ENCODE data around the gene PLPP4. TPM values are rescaled to one million over a fixed set of nuclear protein-coding genes. Genes with fewer than 3 reads are reported as not detected.

PLPP4 gene
- total and polyA plus RNA-seq, 10 of the 15 experiments (the other 5 are each of a cell fraction or from before 2014, with no cell fraction given) = 0.08 to 3.1 (median 0.26) TPM; not detected in 3

DNA sequence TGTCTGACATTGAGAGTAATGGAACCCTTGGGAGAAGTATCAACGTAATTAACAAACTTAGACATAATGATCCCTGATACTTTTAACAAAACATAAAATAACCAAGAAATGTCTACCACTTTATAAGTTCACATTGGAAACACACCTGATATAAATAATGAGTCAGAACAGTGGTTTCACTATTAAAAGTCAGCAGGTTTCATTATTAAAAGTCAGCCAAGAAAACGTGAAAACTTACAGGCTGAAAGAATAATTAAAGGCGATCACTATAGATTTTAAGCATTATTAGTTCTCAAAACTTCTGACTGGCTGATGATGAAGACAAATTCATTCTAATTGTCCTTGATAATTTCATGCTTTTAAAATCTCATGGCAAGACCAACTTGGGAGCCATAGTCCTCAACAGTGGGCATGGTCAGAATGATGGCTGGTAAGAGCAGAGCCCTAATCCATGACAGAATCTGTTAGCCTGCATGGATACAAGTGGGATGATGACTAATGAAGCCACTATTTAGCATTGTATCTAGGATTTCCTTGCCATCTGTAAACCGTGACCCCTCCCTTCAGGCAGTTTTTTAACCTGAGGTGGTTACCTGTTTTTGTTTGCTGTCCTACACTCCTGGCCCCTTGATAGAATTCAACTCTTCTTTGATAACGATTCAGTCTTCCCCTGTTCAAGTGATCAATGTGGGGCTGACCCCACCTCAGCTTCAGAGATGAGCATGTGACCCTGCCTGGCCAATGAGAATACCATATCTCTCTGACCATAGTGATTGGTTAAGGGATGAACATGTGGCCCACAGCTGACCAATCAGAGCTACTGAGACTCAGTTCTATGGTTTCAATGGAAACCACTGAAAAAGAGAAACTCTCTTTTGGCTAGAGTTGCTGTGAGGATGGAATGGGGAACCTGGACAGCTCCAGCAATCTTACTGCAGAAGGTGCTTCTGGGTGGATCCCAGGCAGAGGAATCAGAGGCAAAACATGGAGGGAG lies 151.0 kb downstream of the PLPP4 start (continued):
- TF ChIP-seq CREB1 (IDR thresholded peaks at IDR 0.05; ENCODE audit: low read depth) (no peak), NBN (IDR thresholded peaks at IDR 0.05) (no peak), ETV6 (conservative IDR thresholded peaks at IDR 0.05 in 1 of 2, IDR thresholded peaks at IDR 0.05 in 1 of 2; ENCODE audit: borderline replicate concordance in 1 of 2, low read depth in 1 of 2) (no peak), STAT1 (conservative IDR thresholded peaks at IDR 0.05) (no peak), CBX5 (IDR thresholded peaks at IDR 0.05; ENCODE audit: low read depth) (no peak), ZNF207 (IDR thresholded peaks at IDR 0.05; ENCODE audit: borderline replicate concordance) (no peak), IKZF1 (conservative IDR thresholded peaks at IDR 0.05) (no peak), RAD21 (IDR thresholded peaks at IDR 0.05; ENCODE audit: insufficient read depth, low read depth, low read length) (no peak), SUPT20H (IDR thresholded peaks at IDR 0.05; ENCODE audit: borderline replicate concordance, control insufficient read depth, low read depth, low read length) (no peak), SREBF1 (IDR thresholded peaks at IDR 0.05; ENCODE audit: low read length) (peak; percentile 58; the same call in 1 of the 2 replicates), CEBPB (IDR thresholded peaks at IDR 0.05; ENCODE audit: borderline replicate concordance in 1 of 2, low read depth in 2 of 2, low read length in 2 of 2) (no peak), JUND (IDR thresholded peaks at IDR 0.05; ENCODE audit: low read depth, low read length) (0 out of 2 replicates have a peak, but pooled peaks have one; percentile 32), POLR2A (IDR thresholded peaks at IDR 0.05; ENCODE audit: low read depth, low read length) (no peak), HDAC6 (IDR thresholded peaks at IDR 0.05; ENCODE audit: unreplicated experiment) (no peak), YBX1 (IDR thresholded peaks at IDR 0.05) (no peak), EP300 (IDR thresholded peaks at IDR 0.05; ENCODE audit: borderline replicate concordance in 1 of 2, control insufficient read depth in 1 of 2, low read depth in 2 of 2, low read length in 2 of 2) (peak; percentile 54 to 78; a peak in 3 of 4 replicates), ASH2L (IDR thresholded peaks at IDR 0.05; ENCODE audit: borderline replicate concordance, low read depth) (no peak), PAX5 (IDR thresholded peaks at IDR 0.05; ENCODE audit: borderline replicate concordance, low read depth, low read length) (peak; percentile 41; the same call in 1 of the 2 replicates), FOXK2 (IDR thresholded peaks at IDR 0.05) (no peak), MEF2B (IDR thresholded peaks at IDR 0.05; ENCODE audit: partially characterized antibody, poor library complexity, severe bottlenecking) (peak; percentile 54)
- TF ChIP-seq, protein P1, sequence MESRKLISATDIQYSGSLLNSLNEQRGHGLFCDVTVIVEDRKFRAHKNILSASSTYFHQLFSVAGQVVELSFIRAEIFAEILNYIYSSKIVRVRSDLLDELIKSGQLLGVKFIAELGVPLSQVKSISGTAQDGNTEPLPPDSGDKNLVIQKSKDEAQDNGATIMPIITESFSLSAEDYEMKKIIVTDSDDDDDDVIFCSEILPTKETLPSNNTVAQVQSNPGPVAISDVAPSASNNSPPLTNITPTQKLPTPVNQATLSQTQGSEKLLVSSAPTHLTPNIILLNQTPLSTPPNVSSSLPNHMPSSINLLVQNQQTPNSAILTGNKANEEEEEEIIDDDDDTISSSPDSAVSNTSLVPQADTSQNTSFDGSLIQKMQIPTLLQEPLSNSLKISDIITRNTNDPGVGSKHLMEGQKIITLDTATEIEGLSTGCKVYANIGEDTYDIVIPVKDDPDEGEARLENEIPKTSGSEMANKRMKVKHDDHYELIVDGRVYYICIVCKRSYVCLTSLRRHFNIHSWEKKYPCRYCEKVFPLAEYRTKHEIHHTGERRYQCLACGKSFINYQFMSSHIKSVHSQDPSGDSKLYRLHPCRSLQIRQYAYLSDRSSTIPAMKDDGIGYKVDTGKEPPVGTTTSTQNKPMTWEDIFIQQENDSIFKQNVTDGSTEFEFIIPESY (IDR thresholded peaks at IDR 0.05) = no peak
- TF ChIP-seq, protein P2, sequence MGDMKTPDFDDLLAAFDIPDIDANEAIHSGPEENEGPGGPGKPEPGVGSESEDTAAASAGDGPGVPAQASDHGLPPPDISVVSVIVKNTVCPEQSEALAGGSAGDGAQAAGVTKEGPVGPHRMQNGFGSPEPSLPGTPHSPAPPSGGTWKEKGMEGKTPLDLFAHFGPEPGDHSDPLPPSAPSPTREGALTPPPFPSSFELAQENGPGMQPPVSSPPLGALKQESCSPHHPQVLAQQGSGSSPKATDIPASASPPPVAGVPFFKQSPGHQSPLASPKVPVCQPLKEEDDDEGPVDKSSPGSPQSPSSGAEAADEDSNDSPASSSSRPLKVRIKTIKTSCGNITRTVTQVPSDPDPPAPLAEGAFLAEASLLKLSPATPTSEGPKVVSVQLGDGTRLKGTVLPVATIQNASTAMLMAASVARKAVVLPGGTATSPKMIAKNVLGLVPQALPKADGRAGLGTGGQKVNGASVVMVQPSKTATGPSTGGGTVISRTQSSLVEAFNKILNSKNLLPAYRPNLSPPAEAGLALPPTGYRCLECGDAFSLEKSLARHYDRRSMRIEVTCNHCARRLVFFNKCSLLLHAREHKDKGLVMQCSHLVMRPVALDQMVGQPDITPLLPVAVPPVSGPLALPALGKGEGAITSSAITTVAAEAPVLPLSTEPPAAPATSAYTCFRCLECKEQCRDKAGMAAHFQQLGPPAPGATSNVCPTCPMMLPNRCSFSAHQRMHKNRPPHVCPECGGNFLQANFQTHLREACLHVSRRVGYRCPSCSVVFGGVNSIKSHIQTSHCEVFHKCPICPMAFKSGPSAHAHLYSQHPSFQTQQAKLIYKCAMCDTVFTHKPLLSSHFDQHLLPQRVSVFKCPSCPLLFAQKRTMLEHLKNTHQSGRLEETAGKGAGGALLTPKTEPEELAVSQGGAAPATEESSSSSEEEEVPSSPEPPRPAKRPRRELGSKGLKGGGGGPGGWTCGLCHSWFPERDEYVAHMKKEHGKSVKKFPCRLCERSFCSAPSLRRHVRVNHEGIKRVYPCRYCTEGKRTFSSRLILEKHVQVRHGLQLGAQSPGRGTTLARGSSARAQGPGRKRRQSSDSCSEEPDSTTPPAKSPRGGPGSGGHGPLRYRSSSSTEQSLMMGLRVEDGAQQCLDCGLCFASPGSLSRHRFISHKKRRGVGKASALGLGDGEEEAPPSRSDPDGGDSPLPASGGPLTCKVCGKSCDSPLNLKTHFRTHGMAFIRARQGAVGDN (IDR thresholded peaks at IDR 0.05) = no peak
- TF ChIP-seq, protein P3, sequence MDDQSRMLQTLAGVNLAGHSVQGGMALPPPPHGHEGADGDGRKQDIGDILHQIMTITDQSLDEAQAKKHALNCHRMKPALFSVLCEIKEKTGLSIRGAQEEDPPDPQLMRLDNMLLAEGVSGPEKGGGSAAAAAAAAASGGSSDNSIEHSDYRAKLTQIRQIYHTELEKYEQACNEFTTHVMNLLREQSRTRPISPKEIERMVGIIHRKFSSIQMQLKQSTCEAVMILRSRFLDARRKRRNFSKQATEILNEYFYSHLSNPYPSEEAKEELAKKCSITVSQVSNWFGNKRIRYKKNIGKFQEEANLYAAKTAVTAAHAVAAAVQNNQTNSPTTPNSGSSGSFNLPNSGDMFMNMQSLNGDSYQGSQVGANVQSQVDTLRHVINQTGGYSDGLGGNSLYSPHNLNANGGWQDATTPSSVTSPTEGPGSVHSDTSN (IDR thresholded peaks at IDR 0.05; ENCODE audit: insufficient replicate concordance, low read depth, low read length) = no peak

All from GM12878 (cell line).